Lower leg skin (tissue), 4 donors: ENCODE measurements around the gene PEAK1. TPM values are rescaled to one million over a fixed set of nuclear protein-coding genes. Genes with fewer than 3 reads are reported as not detected.

Experiments
- DNase-seq, 2 donors: peaks; one replicate each; pipeline ENCODE4 v3.0.0-alpha.2; 2019; ENCODE audit warnings: low spot score in 2 of 2
- H3K4me3 ChIP-seq: fragments of 200-600 bp; sonication (generic); 2 replicates; pipeline ENCODE4 v1.5.1; 2017; ENCODE audit warnings: mild to moderate bottlenecking, low read depth; ENCODE audit not compliant: poor library complexity, severe bottlenecking
- CTCF ChIP-seq, 3 donors: fragments of 450-650 bp; IDR thresholded peaks; one replicate each; pipeline ENCODE4 v1.5.1; 2016; ENCODE audit warnings: antibody characterized with exemption in 3 of 3, mild to moderate bottlenecking in 3 of 3, moderate library complexity in 2 of 3
- POLR2A ChIP-seq, 2 donors: fragments of 450-650 bp; IDR thresholded peaks; one replicate each; pipeline ENCODE4 v1.6.1; 2016 to 2017; ENCODE audit warnings: antibody characterized with exemption in 2 of 2, mild to moderate bottlenecking in 1 of 2, moderate library complexity in 1 of 2
- WGBS, 2 donors: methylation state at CpG; one replicate each; pipeline ENCODE4 v1.1.5; 2018; 5-methylcytosine and 5-hydroxymethylcytosine counted together
- intact Hi-C: fragments of 100-400 bp; cut with DNase I; formaldehyde crosslinking; loops from one replicate; pipeline ENCODE4 v1.15.0; 2023; ENCODE audit warnings: low total_unique reads
- total RNA-seq, 4 donors: library from RNA; depleted of rRNA; stranded (reverse); fragments of >200 nt; gene quantifications; one replicate each; pipeline ENCODE4 v1.1.0, GENCODE V29; 2016

PEAK1 gene
- total RNA-seq, 4 donors from 2014 or later = 23.4 to 38.2 (median 31.0) TPM

GRCh38 chr15:77333166-77333565, 86.7 kb downstream of the PEAK1 start:
- no peak overlapping the region for H3K4me3 ChIP-seq
- intact Hi-C loops = no loop called here
- DNase-seq = no peak
- 91 to 100% methylated on average over 2 of the region's 2 CpGs for whole genome bisulfite sequencing, 2 donors
- TF ChIP-seq CTCF (IDR thresholded peaks at IDR 0.05) (no peak), POLR2A (IDR thresholded peaks at IDR 0.05) (no peak)

DNA sequence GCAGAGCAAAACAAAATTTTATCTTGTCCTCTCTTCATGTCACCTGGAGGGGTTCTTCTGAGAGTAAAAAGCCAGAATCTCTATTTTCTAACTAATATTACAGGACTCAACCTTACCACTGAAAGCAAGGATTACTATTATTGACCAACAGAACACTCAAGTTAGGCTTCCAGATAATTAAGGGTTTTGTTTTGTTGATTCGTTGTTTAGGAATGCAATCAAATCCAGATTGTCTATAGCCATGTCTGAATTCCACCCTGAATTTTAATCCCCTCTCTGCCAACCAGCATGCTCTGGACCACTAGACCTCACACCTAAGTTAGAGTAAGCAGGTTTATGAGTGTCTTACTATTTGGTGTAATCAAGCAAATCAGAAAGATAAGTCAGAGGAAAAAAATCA, 90.7 kb downstream of the PEAK1 start:
- intact Hi-C loops = no loop called here
- no peak for DNase-seq
- WGBS, 2 donors = 53 to 58% methylated on average over 1 of the region's 1 CpG
- H3K4me3 ChIP-seq = no peak overlapping the region
- TF ChIP-seq POLR2A (IDR thresholded peaks at IDR 0.05) (no peak), CTCF (IDR thresholded peaks at IDR 0.05) (no peak)

DNA sequence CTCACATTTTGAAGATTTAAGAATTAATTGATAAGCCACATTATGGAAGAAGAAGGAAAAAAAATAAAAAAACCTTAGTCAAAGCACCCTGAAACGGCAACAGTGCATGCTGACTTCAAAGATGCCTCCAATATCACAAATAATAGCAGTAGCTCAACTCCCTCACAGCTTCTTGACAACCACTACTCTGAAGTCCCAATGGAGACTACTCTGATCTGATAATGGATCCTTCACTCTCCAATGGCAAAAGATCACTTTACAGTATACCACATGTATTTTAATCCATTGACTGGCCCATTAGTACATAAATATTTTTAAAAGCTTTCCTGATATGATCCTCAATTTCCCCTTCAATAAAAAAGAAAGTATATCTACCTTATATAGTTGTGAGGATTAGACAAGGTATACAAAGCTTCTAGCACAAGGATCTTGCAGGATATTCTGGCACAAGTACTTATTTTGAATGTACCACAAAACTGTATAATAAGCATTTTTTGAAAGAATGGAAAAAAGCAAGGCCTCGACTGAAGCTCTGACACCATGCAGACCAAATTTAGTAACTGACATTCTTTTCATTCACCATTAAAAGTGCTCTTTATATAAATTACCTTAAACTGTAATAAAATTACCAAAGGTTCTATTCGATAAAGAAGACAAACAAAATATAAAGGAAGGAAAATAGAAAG, 91.9 kb downstream of the PEAK1 start:
- TF ChIP-seq CTCF (IDR thresholded peaks at IDR 0.05) (no peak), POLR2A (IDR thresholded peaks at IDR 0.05) (no peak)
- H3K4me3 ChIP-seq = no peak overlapping the region
- intact Hi-C loops = no loop called here
- 77 to 81% methylated on average over 3 of the region's 3 CpGs for WGBS, 2 donors
- no peak for DNase-seq

GRCh38 chr15:77327168-77327567, 92.7 kb downstream of the PEAK1 start:
- DNase-seq = no peak
- intact Hi-C loops = no loop called here
- 49 to 55% methylated on average over 2 of the region's 2 CpGs for WGBS, 2 donors
- H3K4me3 ChIP-seq = no peak overlapping the region
- TF ChIP-seq POLR2A (IDR thresholded peaks at IDR 0.05) (no peak), CTCF (IDR thresholded peaks at IDR 0.05) (no peak)

DNA sequence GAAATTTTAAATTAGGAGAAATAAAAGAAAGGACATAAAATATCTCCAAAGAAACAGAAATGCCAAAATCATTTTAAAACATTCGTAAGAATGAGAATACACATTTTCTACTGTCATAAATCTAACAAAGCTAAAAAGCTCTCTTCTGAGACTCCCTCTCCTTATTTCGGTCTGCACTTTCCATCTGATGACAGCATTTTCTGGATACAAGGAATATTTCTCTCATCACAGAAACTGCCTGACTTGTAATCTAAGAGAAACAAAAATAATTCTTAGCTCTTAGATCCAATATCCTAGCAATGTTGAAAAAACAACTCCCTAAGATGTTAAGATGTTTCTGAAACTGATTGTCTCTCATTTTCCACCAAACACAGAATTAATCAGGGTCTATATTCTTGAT, 93.5 kb downstream of the PEAK1 start:
- TF ChIP-seq CTCF (IDR thresholded peaks at IDR 0.05) (no peak), POLR2A (IDR thresholded peaks at IDR 0.05) (no peak)
- WGBS, 2 donors = 58 to 76% methylated on average over 2 of the region's 2 CpGs
- no peak for DNase-seq
- intact Hi-C loops = no loop called here
- H3K4me3 ChIP-seq = no peak overlapping the region

DNA sequence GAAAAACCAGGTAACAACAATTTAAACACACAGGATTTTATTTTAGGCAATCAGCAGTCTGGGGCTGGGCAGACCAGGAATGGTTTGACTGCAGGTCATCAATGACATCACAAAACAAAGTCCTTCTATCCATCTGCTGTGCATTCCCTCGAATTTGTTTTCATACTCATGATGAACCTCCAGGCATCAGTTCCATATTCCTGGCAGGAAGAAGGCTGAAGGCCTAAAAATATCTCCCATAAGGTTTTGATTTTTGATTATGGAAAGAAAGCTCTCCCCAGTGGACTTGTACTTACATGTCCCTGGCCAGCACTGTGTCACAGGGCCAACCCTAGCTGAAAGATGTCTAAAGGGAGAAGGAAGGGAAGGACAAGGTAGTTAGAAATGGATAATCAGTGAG, 107.4 kb downstream of the PEAK1 start:
- no peak for TF ChIP-seq CTCF (IDR thresholded peaks at IDR 0.05)
- TF ChIP-seq POLR2A (IDR thresholded peaks at IDR 0.05) = no peak
- H3K4me3 ChIP-seq = no peak overlapping the region
- DNase-seq = no peak
- 4 to 24% methylated on average over 1 of the region's 1 CpG for WGBS, 2 donors
- intact Hi-C loops = no loop called here
